ENCODE measurements around the gene GRK5. TPM values are rescaled to one million over a fixed set of nuclear protein-coding genes. Genes with fewer than 3 reads are reported as not detected.
A peak's percentile ranks its signal among the peaks of the same experiment; 100 is the strongest.
"Not testable (repeated sequence)": the region's sequence is repeated elsewhere in the genome, so short reads cannot be mapped to it uniquely, and the experiment has no call there.

The GRK5 gene
- 10 to 100 TPM; 18.9 to 28.2 TPM for total RNA-seq

GRCh38 chr10:119207366-119207666, at the start of gene GRK5:
Gene GRK5, plus strand, starts transcription at chr10:119207571. Its CDS starts 347 bp downstream, at chr10:119207918.
- Mint-ChIP-seq H3K36me3 (ENCODE audit: low read depth) (peaks cover under 1% of the 10 kb centered on the region), H3K27ac (peak within 1 kb of the TSS; percentile 92), H3K27me3 (no peaks in the 10 kb centered on the region)

GRCh38 chr10:119159332-119159731, 48.0 kb upstream of the GRK5 start:
- Mint-ChIP-seq H3K9me3 (no peaks in the 10 kb centered on the region), H3K36me3 (ENCODE audit: low read depth) (peaks cover 97% of the 10 kb centered on the region), H3K4me3 (no peak overlapping the region), H3K27ac (no peak overlapping the region), H3K27me3 (no peaks in the 10 kb centered on the region), H3K4me1 (peaks cover 11% of the 10 kb centered on the region)
- no peak for ATAC-seq (replicated peaks)

More at GRCh38 chr10:119207366-119207666, at the start of gene GRK5:
- Mint-ChIP-seq H3K4me1 (peaks cover 23% of the 10 kb centered on the region), H3K4me3 (peak within 1 kb of the TSS; percentile 85), H3K9me3 (no peaks in the 10 kb centered on the region)
- ATAC-seq (replicated peaks): peak; percentile 85

DNA sequence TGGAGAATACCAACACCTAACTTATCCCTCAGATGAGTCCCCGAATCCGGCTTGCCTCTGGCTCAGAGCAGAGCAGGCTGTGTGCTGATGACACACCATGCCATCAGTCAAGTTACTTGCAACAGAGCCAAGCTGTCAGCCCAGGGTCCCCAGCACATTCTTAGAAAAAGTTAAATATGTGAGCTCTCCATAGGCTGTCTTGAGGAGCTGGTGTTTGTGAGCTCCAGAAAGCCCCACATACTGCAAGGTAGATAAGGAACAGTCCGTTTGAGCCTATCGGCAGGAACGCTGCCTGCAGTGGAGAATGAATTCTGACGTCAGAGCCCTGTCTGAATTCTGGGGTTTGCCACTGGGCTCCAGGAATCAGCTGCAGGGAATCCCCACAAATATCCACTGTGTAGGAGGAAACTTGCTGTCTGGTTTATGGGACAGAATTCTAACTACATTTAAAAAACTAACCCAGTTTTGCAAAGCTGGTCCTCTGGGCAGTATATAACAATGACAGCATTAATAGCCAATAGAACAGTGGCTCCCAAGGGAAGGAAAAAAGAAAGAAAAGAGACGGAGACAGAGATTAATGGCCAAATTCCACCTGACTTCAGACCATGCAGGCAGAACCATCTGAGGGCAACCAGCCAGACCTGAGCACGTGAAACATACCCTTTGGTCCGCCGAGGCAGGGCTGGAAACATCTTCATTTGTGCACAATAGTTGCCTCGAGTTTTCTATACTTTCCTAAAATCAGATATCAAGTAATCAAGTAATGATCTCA, 45.5 kb upstream of the GRK5 start:
- Mint-ChIP-seq H3K27ac (peak overlapping the region; percentile 45), H3K4me3 (peak overlapping the region; percentile 21), H3K4me1 (peaks cover 19% of the 10 kb centered on the region), H3K9me3 (no peaks in the 10 kb centered on the region), H3K36me3 (ENCODE audit: low read depth) (peaks cover 75% of the 10 kb centered on the region), H3K27me3 (no peaks in the 10 kb centered on the region)
- ATAC-seq (replicated peaks): no peak

GRCh38 chr10:119162452-119163092, 44.8 kb upstream of the GRK5 start:
- Mint-ChIP-seq H3K36me3 (ENCODE audit: low read depth) (peaks cover 75% of the 10 kb centered on the region), H3K27me3 (no peaks in the 10 kb centered on the region), H3K9me3 (no peaks in the 10 kb centered on the region), H3K4me1 (peaks cover 24% of the 10 kb centered on the region), H3K4me3 (peak overlapping the region; percentile 21), H3K27ac (peak overlapping the region; percentile 45)
- ATAC-seq (replicated peaks): no peak

DNA sequence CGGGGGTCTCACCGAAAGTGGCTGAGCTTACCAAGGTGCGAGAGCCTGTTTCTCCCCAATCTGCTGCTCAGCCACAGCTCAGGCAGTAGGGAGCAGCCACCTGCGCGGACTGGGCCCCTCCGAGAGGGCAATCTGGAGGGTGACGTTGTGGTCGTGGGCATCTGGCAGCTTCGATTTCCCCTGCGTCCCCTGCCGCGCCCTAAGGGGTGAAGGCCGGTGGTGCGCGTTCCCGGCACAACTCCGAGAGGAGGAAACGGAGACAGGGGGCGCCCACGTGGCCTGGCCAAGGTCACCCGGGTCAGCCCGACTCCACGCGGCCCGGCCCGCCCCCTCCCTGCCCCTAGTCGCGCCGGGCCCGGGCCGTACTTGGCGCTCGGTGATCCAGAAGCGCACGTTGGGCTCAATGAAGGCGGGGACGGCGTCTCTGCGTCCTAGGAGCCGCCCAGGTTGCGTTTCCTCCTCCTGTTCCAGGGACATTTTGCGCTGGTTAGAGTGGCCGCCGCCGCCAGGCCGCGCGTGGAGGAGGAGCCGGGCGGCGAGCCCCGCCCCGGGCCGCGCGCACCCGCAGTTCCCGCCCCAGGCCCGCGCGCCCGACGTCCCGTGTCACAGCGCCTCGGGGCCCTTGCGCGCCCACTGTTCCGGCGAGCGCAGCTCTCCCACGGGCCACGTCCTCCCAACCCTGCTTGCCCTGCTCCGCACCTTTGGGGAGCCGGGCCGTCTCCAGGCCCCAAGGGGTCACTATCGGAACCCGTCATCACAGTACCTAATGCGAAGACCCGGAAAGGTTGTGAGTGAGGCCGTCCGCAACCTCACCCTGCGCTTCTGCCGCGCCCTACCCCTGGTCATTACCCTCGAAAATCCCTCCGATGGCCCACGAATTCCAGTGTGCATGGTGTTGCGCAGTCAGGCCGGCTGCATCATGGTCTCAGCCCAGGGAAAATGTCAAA, 41.9 kb upstream of the GRK5 start, which contains the start of gene SFXN4:
SFXN4 (minus strand) TSS at position 544 of the 947 bp plus-strand sequence; CDS start at position 477, 67 bp downstream.
- H3K4me3 Mint-ChIP-seq: peak within 1 kb of the TSS; percentile 86
- ATAC-seq (replicated peaks): peak; percentile 94
- H3K9me3 Mint-ChIP-seq: no peaks in the 10 kb centered on the region
- peaks cover 78% of the 10 kb centered on the region for H3K36me3 Mint-ChIP-seq (ENCODE audit: low read depth)
- H3K4me1 Mint-ChIP-seq: peaks cover 30% of the 10 kb centered on the region
- H3K27ac Mint-ChIP-seq: peak within 1 kb of the TSS; percentile 91
- H3K27me3 Mint-ChIP-seq: no peaks in the 10 kb centered on the region

GRCh38 chr10:119166118-119166500, 41.3 kb upstream of the GRK5 start:
- Mint-ChIP-seq H3K36me3 (ENCODE audit: low read depth) (peaks cover 78% of the 10 kb centered on the region), H3K27ac (peak overlapping the region; percentile 91), H3K4me3 (peak overlapping the region; percentile 86), H3K4me1 (peaks cover 30% of the 10 kb centered on the region), H3K27me3 (no peaks in the 10 kb centered on the region), H3K9me3 (no peaks in the 10 kb centered on the region)
- no peak for ATAC-seq (replicated peaks)

DNA sequence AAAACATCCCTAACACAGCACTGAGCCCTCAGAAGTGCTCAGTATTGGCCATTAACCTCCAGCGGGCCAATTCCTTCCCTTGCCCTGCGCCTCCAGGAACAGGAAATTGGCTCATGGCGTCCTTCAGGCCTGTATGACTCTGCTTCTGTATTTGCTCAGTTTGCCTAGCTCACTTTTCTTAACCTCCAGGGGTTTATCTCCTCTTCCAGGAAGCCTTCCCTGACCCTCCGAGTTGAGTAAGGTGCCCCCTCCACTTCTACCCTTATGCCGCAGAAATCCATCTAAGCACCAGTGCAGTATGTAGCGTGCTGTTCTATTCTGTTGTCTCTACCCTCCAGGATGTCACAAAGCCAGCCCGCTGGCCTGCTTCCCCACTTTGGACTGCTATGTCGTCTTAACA, 40.8 kb upstream of the GRK5 start:
- Mint-ChIP-seq H3K9me3 (no peaks in the 10 kb centered on the region), H3K27ac (peak overlapping the region; percentile 91), H3K36me3 (ENCODE audit: low read depth) (peaks cover 78% of the 10 kb centered on the region), H3K27me3 (no peaks in the 10 kb centered on the region), H3K4me1 (peaks cover 30% of the 10 kb centered on the region), H3K4me3 (peak overlapping the region; percentile 86)
- ATAC-seq (replicated peaks): no peak

DNA sequence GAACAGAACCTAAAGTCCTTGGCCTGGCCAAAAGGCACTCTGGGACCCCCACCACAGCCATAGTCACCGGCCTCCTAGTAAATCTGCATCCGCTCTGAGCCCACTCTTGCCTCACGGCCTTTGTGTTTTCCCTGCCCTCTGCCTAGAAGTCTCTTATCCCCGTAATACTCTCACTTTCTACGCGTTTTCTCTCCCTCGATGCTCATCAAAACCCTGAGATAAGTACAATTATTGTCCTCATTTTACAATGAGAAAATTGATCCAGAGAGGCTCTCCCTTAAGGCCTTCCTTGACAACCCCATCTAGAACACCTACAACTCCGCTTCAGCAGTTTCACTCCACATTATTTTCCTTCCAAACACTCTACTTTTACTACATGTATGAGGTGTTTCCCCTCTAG, 40.3 kb upstream of the GRK5 start:
- Mint-ChIP-seq H3K4me1 (peaks cover 27% of the 10 kb centered on the region), H3K27ac (peak overlapping the region; percentile 91), H3K9me3 (no peaks in the 10 kb centered on the region), H3K27me3 (no peaks in the 10 kb centered on the region), H3K36me3 (ENCODE audit: low read depth) (peaks cover 78% of the 10 kb centered on the region), H3K4me3 (peak overlapping the region; percentile 86)
- no peak for ATAC-seq (replicated peaks)

- Mint-ChIP-seq H3K36me3 (ENCODE audit: low read depth) (peaks cover 95% of the 10 kb centered on the region), H3K4me3 (no peak overlapping the region), H3K27ac (no peak overlapping the region), H3K4me1 (peaks cover 34% of the 10 kb centered on the region), H3K9me3 (no peaks in the 10 kb centered on the region), H3K27me3 (no peaks in the 10 kb centered on the region)
- no peak for ATAC-seq (replicated peaks)
These were observed 33.3 kb upstream of the GRK5 start for GRCh38 chr10:119174109-119174508.

DNA sequence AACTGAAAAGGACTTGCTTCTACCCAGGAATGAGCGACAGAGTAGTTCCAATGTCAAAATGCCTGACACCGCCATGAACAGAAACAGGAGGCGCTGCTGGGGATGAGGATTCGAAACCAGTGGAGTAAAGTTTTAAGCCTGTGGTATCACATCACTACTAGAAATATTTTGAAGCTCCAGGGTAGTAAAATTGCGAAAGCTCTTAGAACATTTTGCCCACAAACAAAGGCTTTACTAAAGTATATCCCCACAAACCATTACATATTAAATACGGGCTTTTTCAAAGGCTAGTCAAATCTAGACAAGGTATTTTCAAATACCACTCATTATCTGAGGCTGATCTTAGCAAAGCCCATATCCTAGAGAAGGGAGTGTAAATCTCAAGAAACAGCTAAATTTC, 31.2 kb upstream of the GRK5 start:
- Mint-ChIP-seq H3K4me3 (peak overlapping the region; percentile 99), H3K9me3 (no peaks in the 10 kb centered on the region), H3K27ac (peak overlapping the region; percentile 49), H3K4me1 (peaks cover 29% of the 10 kb centered on the region), H3K36me3 (ENCODE audit: low read depth) (peaks cover 74% of the 10 kb centered on the region), H3K27me3 (no peaks in the 10 kb centered on the region)
- ATAC-seq (replicated peaks): peak; percentile 25

GRCh38 chr10:119177708-119178371, 29.5 kb upstream of the GRK5 start:
- H3K36me3 Mint-ChIP-seq (ENCODE audit: low read depth): peaks cover 57% of the 10 kb centered on the region
- no peaks in the 10 kb centered on the region for H3K9me3 Mint-ChIP-seq
- H3K4me3 Mint-ChIP-seq: peak overlapping the region; percentile 99
- H3K27ac Mint-ChIP-seq: peak overlapping the region; percentile 100
- peaks cover 25% of the 10 kb centered on the region for H3K4me1 Mint-ChIP-seq
- no peaks in the 10 kb centered on the region for H3K27me3 Mint-ChIP-seq
- peak; percentile 65 for ATAC-seq (replicated peaks)

DNA sequence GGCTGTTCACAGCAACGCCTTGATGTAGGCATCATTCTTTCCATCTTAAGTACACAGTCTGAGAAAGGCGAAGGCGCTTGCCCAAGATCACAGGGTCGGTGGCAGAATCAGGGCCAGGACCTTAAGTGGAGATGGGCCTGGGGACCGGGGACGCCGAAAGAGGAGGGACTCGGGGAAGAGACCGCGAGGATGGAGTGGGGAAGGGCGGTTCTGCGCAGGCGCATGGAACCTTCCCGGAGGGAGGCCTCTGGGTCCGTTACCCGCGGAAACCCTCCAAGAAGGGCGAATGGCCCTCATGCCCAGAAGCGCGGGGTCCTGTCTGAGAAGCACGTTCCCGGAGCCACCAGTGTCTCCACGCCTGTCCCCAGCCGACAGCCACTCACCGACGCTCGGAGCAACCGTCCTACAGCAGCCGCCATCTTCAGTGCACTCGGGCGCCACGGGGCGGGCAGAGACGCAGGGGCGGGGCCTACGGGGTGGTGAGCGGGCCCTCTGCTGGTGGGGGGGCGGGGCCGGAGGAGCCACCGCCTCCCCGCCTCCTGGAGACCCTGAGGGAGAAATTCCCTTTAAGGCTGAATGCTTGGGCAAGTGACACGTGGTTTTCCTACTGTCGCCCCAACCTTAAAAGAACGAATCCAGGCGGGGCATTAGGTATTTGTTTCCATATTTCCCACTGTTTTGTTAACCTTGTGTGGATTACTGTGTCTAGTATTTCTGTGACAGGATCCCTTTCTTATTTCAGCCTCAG, 28.8 kb upstream of the GRK5 start, which contains the start of gene PRDX3:
PRDX3 (minus strand) TSS at position 441 of the 748 bp plus-strand sequence; CDS start at position 419, 22 bp downstream.
- ATAC-seq (replicated peaks): peak; percentile 93
- peak within 1 kb of the TSS; percentile 99 for H3K4me3 Mint-ChIP-seq
- H3K9me3 Mint-ChIP-seq: no peaks in the 10 kb centered on the region
- H3K27me3 Mint-ChIP-seq: no peaks in the 10 kb centered on the region
- H3K36me3 Mint-ChIP-seq (ENCODE audit: low read depth): peaks cover 50% of the 10 kb centered on the region
- H3K4me1 Mint-ChIP-seq: peaks cover 25% of the 10 kb centered on the region
- peak within 1 kb of the TSS; percentile 100 for H3K27ac Mint-ChIP-seq

DNA sequence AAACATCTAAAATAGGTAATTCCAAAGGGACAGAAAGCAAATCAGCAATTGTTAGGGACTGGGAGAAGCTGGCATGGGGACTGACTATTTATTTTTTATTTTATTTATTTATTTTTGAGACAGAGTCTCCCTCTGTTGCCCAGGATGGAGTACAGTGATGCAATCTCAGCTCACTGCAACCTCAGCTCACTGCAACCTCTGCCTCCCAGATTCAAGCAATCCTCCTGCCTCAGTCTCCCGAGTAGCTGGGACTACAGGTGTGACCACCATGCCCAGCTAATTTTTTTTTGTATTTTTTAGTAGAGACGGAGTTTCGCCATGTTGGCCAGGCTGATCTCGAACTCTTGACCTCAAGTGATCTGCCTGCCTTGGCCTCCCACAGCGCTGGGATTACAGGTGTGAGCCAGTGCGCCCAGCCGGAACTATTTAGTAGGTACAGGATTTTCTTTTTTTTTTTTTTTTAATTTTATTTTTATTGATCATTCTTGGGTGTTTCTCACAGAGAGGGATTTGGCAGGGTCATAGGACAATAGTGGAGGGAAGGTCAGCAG, 26.4 kb upstream of the GRK5 start:
- not testable (repeated sequence) for H3K27ac Mint-ChIP-seq; H3K27me3 Mint-ChIP-seq; H3K4me3 Mint-ChIP-seq; H3K9me3 Mint-ChIP-seq; ATAC-seq (replicated peaks)
- H3K36me3 Mint-ChIP-seq (ENCODE audit: low read depth): peaks cover 26% of the 10 kb centered on the region
- H3K4me1 Mint-ChIP-seq: peaks cover 22% of the 10 kb centered on the region

All from activated T-helper 17 cell treated with anti-CD3 and anti-CD28 coated beads, Interleukin-2, amount 50 U/mL, for 72 hours (primary cell).